HepG2 (cell line): Measurements from ENCODE around the gene RYK. TPM values are rescaled to one million over a fixed set of nuclear protein-coding genes. Genes with fewer than 3 reads are reported as not detected.
A peak's percentile ranks its signal among the peaks of the same experiment; 100 is the strongest.

ENCODE experiments used
- ATAC-seq: fragments of 200-7000 bp; cut with Tn5 transposase; 3 replicates; pipeline ENCODE4 v1.9.1; 2020; ENCODE audit warnings: mild to moderate bottlenecking, moderate library complexity
- BruUV-seq: library from RNA; stranded (reverse); fragments of 400-500 nt; replicated peaks from 2 replicates; lab custom pipeline; 2021; lab: Mats Ljungman, UMichigan
- CTCF ChIA-PET: fragments of 300-600 bp; formaldehyde crosslinking; extraction: SDS; loops from one replicate; lab custom pipeline; 2021; ENCODE audit warnings: low total read pairs, inconsistent platforms, low intra/inter-chr PET ratio; lab: Yijun Ruan, JAX
- POLR2A ChIA-PET: fragments of 350-600 bp; sonication (Branson Sonifier 250); formaldehyde crosslinking; loops from one replicate; lab custom pipeline; 2020; ENCODE audit warnings: antibody characterized with exemption, inconsistent platforms; lab: Yijun Ruan, JAX
- DNase-seq: peaks from one replicate; pipeline ENCODE4 v3.0.0-alpha.2; 2015; ENCODE audit warnings: low spot score
- FAIRE-seq: peaks from 3 replicates; lab custom pipeline; 2011; peaks lifted over from hg19 to GRCh38; lab: Jason Lieb, UNC
- H2AFZ ChIP-seq: one replicate; pipeline ENCODE4 v1.6.1; 2011; ENCODE audit warnings: low read length, inconsistent platforms
- H3K27ac ChIP-seq: fragments of 300-600 bp; 3 replicates; pipeline ENCODE4 v1.8.0; 2011; ENCODE audit warnings: mixed run types, mild to moderate bottlenecking, mixed read lengths, low read length, inconsistent platforms; ENCODE audit not compliant: insufficient read depth; ENCODE audit errors: extremely low read length
- H3K27me3 ChIP-seq, 2 experiments: fragments of 200-600 bp in 1 of 2; 2 replicates in 1 of 2; 3 replicates in 1 of 2; pipeline versions ENCODE4 v1.6.0 to v1.8.0; 2011; ENCODE audit warnings: low read length in 2 of 2, mild to moderate bottlenecking in 2 of 2, moderate library complexity in 2 of 2, inconsistent platforms in 1 of 2; ENCODE audit not compliant: insufficient read depth in 2 of 2, control insufficient read depth in 1 of 2
- H3K36me3 ChIP-seq, 2 experiments: fragments of 200-600 bp in 1 of 2; replicated peaks in 1 of 2; 2 replicates in 1 of 2; 3 replicates in 1 of 2; pipeline versions ENCODE4 v1.5.1 to v1.8.0; 2011; ENCODE audit warnings: low read length in 2 of 2, inconsistent platforms in 1 of 2; ENCODE audit not compliant: insufficient read depth in 2 of 2, control insufficient read depth in 1 of 2
- H3K4me1 ChIP-seq: 2 replicates; pipeline ENCODE4 v1.5.1; 2012; ENCODE audit warnings: low read length, inconsistent platforms; ENCODE audit not compliant: insufficient read depth
- H3K4me2 ChIP-seq: 2 replicates; pipeline ENCODE4 v1.6.0; 2011; ENCODE audit warnings: low read depth, low read length, inconsistent platforms
- H3K4me3 ChIP-seq, 3 experiments: fragments of 200-600 bp in 1 of 3; sonication (generic), shearing (Covaris generic) in 1 of 3; replicated peaks in 1 of 3; 2 replicates each; pipeline ENCODE4 v1.5.1; 2011 to 2016; ENCODE audit warnings: low read length in 3 of 3, inconsistent platforms in 2 of 3, low read depth in 2 of 3, mild to moderate bottlenecking in 2 of 3, control low read depth in 1 of 3, mixed read lengths in 1 of 3; ENCODE audit not compliant: insufficient read depth in 1 of 3
- H3K79me2 ChIP-seq: one replicate; pipeline ENCODE4 v1.6.1; 2011; ENCODE audit warnings: low read length, inconsistent platforms; ENCODE audit not compliant: insufficient read depth
- H3K9ac ChIP-seq: 2 replicates; pipeline ENCODE4 v1.6.0; 2011; ENCODE audit warnings: mild to moderate bottlenecking, low read depth, low read length, inconsistent platforms; ENCODE audit not compliant: insufficient read depth
- H3K9me3 ChIP-seq: 2 replicates; pipeline ENCODE4 v1.5.1; 2012; ENCODE audit warnings: mild to moderate bottlenecking, low read length
- H4K20me1 ChIP-seq: 2 replicates; pipeline ENCODE4 v1.6.0; 2011; ENCODE audit warnings: inconsistent platforms, mild to moderate bottlenecking, low read length, moderate library complexity; ENCODE audit not compliant: insufficient read depth
- ATF4 ChIP-seq, 2 experiments: fragments of 450-650 bp in 1 of 2; sonication (generic) in 1 of 2; formaldehyde crosslinking; IDR thresholded peaks; 2 replicates each; pipeline versions ENCODE4 v1.5.0 to v1.8.0; 2020 to 2022; ENCODE audit warnings: mild to moderate bottlenecking in 1 of 2, missing genetic modification reagents in 1 of 2
- ATF7 ChIP-seq, 2 experiments: fragments of 450-650 bp in 1 of 2; sonication (generic) in 1 of 2; formaldehyde crosslinking in 1 of 2; IDR thresholded peaks; 2 replicates each; pipeline versions ENCODE4 v1.4.0 to v1.6.1; 2016 to 2020; ENCODE audit warnings: antibody characterized with exemption in 1 of 2, mild to moderate bottlenecking in 1 of 2, missing genetic modification reagents in 1 of 2
- DRAP1 ChIP-seq: IDR thresholded peaks from 2 replicates; pipeline ENCODE4 v1.6.1; 2016; ENCODE audit warnings: missing genetic modification reagents, missing compliant biosample characterization
- ELF1 ChIP-seq: sonication (generic); formaldehyde crosslinking; IDR thresholded peaks from 2 replicates; pipeline ENCODE4 v1.4.0; 2020; ENCODE audit warnings: missing genetic modification reagents
- ELF3 ChIP-seq: IDR thresholded peaks from 2 replicates; pipeline ENCODE4 v1.6.1; 2016; ENCODE audit warnings: missing genetic modification reagents, missing compliant biosample characterization
- FLYWCH1 ChIP-seq: sonication (generic); formaldehyde crosslinking; IDR thresholded peaks from 2 replicates; pipeline ENCODE4 v1.8.1; 2023; ENCODE audit warnings: mild to moderate bottlenecking, missing genetic modification reagents
- FOSL1 ChIP-seq: sonication (generic); formaldehyde crosslinking; IDR thresholded peaks from 2 replicates; pipeline ENCODE4 v1.9.0; 2021; ENCODE audit warnings: missing genetic modification reagents, borderline replicate concordance
- FOXP1 ChIP-seq, 2 experiments: fragments of 450-650 bp in 1 of 2; IDR thresholded peaks; 2 replicates each; pipeline ENCODE4 v1.6.1; 2017 to 2018; ENCODE audit warnings: antibody characterized with exemption in 1 of 2
- KDM2A ChIP-seq: sonication (generic); formaldehyde crosslinking; IDR thresholded peaks from 2 replicates; pipeline ENCODE4 v1.4.0; 2020; ENCODE audit warnings: low read depth, missing genetic modification reagents, borderline replicate concordance
- PLSCR1 ChIP-seq: sonication (generic); formaldehyde crosslinking; IDR thresholded peaks from 2 replicates; pipeline ENCODE4 v1.5.0; 2020; ENCODE audit warnings: missing genetic modification reagents, mild to moderate bottlenecking, borderline replicate concordance
- SRSF4 ChIP-seq: fragments of 200-400 bp; formaldehyde crosslinking; IDR thresholded peaks from one replicate; pipeline ENCODE4 v1.6.1; 2018; ENCODE audit warnings: mild to moderate bottlenecking, low read depth, low read length, moderate library complexity; ENCODE audit not compliant: poor library complexity, severe bottlenecking
- TBX2 ChIP-seq: sonication (generic); formaldehyde crosslinking; IDR thresholded peaks from 2 replicates; pipeline ENCODE4 v1.5.0; 2020; ENCODE audit warnings: missing genetic modification reagents, mild to moderate bottlenecking, borderline replicate concordance
- TSC22D2 ChIP-seq: sonication (generic); formaldehyde crosslinking; IDR thresholded peaks from 2 replicates; pipeline ENCODE4 v1.5.1; 2020; ENCODE audit warnings: missing genetic modification reagents, mild to moderate bottlenecking, borderline replicate concordance
- U2AF2 ChIP-seq: fragments of 200-400 bp; formaldehyde crosslinking; IDR thresholded peaks from 2 replicates; pipeline ENCODE4 v1.6.1; 2017; ENCODE audit warnings: low read depth, mild to moderate bottlenecking, low read length
- ZFX ChIP-seq: sonication (generic); formaldehyde crosslinking; IDR thresholded peaks from 2 replicates; pipeline ENCODE4 v1.4.0; 2020; ENCODE audit warnings: mild to moderate bottlenecking, low read depth, missing genetic modification reagents, moderate library complexity
- ZNF251 ChIP-seq: sonication (generic); formaldehyde crosslinking; IDR thresholded peaks from 2 replicates; pipeline ENCODE4 v1.9.0; 2021; ENCODE audit warnings: mild to moderate bottlenecking, missing genetic modification reagents
- ZNF605 ChIP-seq: sonication (generic); formaldehyde crosslinking; IDR thresholded peaks from 2 replicates; pipeline ENCODE4 v1.8.0; 2022; ENCODE audit warnings: mild to moderate bottlenecking, missing genetic modification reagents
- ZNF644 ChIP-seq: IDR thresholded peaks from 2 replicates; pipeline ENCODE4 v1.6.1; 2016; ENCODE audit warnings: low read depth
- ZNF720 ChIP-seq: sonication (generic); formaldehyde crosslinking; IDR thresholded peaks from 2 replicates; pipeline ENCODE4 v1.4.0; 2020; ENCODE audit warnings: missing genetic modification reagents
- ZNF749 ChIP-seq: sonication (generic); formaldehyde crosslinking; IDR thresholded peaks from 2 replicates; pipeline ENCODE4 v1.8.0; 2022; ENCODE audit warnings: mild to moderate bottlenecking, missing genetic modification reagents, moderate library complexity, borderline replicate concordance
- WGBS: methylation state at CpG from one replicate; pipeline ENCODE4 v1.1.6; 2017; ENCODE audit warnings: low lambda C conversion rate; 5-methylcytosine and 5-hydroxymethylcytosine counted together
- in situ Hi-C: cut with HindIII; loops from 2 replicates; pipeline ENCODE4 v1.10.0; 2017; ENCODE audit warnings: low pct_unique_long_range_greater_than_20kb; ENCODE audit not compliant: extremely low pct_ligation_motif_present
- intact Hi-C: fragments of 100-400 bp; cut with micrococcal nuclease; formaldehyde crosslinking; loops from one replicate; pipeline ENCODE4 v1.10.0; 2022; ENCODE audit not compliant: unreplicated experiment
- polyA plus RNA-seq, 8 experiments: library from polyadenylated mRNA; depleted of rRNA in 3 of 8; stranded (reverse) in 7 of 8; unstranded in 1 of 8; fragments of >200 nt; fragmentation: Illumina TruSeq in 4 of 8; extraction: Trizol in 4 of 8; gene quantifications; 2 replicates each; pipeline versions ENCODE4 v1.2.1 to v1.2.3, GENCODE V29; 2011 to 2016; ENCODE audit warnings: low read depth in 4 of 8, missing spikeins in 1 of 8, mixed read lengths in 1 of 8; ENCODE audit not compliant: insufficient read depth in 1 of 8
- total RNA-seq, 5 experiments: library from RNA; depleted of rRNA; stranded (reverse); fragments of >200 nt; fragmentation: Illumina TruSeq; extraction: Trizol; gene quantifications; 2 replicates each; pipeline ENCODE4 v1.2.3, GENCODE V29; 2016; ENCODE audit warnings: low read depth in 1 of 5

Gene RYK
- total and polyA plus RNA-seq, 2 of the 13 experiments (the other 11 are each of a cell fraction or from before 2014, with no cell fraction given) = 35.0 to 66.2 TPM

- TF ChIP-seq ATF4 (CRISPR knock-in tag; IDR thresholded peaks at IDR 0.05) (no peak), ZNF605 (CRISPR knock-in tag) (no peak), FLYWCH1 (no peak), U2AF2 (no peak), ZNF720 (no peak), ZNF644 (peak; percentile 37; the same call in 1 of the 2 replicates), ZNF251 (CRISPR knock-in tag) (no peak), FOXP1 (IDR thresholded peaks at IDR 0.05) (no peak), FOXP1 (CRISPR knock-in tag; IDR thresholded peaks at IDR 0.05) (peak; percentile 45)
Measured at GRCh38 chr3:134237454-134238145, 13.1 kb downstream of the RYK start (continued).

- FAIRE-seq (no peak), ATAC-seq (no peak), DNase-seq (no peak)
- H3K4me3 ChIP-seq = no peak overlapping the region
- peaks cover 17% of the 10 kb centered on the region; the same call in 1 of the 2 replicates for H4K20me1 ChIP-seq
- H3K27ac ChIP-seq = no peak overlapping the region
- peak overlapping the region; percentile 12; the same call in 1 of the 2 replicates for H3K9ac ChIP-seq
- H3K4me2 ChIP-seq = peak overlapping the region; percentile 46
- intact Hi-C loops = no loop called here
- no TSS peak for BruUV-seq
- peaks cover 100% of the 10 kb centered on the region for H3K79me2 ChIP-seq
- H2AFZ ChIP-seq = no peak overlapping the region
- H3K4me1 ChIP-seq = peaks cover 59% of the 10 kb centered on the region
- WGBS = 44% methylated on average over 3 of the region's 3 CpGs
- no peaks in the 10 kb centered on the region for H3K27me3 ChIP-seq
- in situ Hi-C loops = no loop called here
- no peaks in the 10 kb centered on the region for H3K36me3 ChIP-seq
- no peaks in the 10 kb centered on the region for H3K9me3 ChIP-seq
- CTCF ChIA-PET = no interaction called here
- POLR2A ChIA-PET = interaction anchor here (1.0 to 1.3 kb wide), 2 partner anchors 13 to 138 kb away, joined by 3 read pairs; partner anchors contain the start of gene AMOTL2
- TF ChIP-seq KDM2A (CRISPR knock-in tag) (no peak), ATF7 (IDR thresholded peaks at IDR 0.05) (no peak), ATF7 (CRISPR knock-in tag; IDR thresholded peaks at IDR 0.05) (no peak), PLSCR1 (no peak), DRAP1 (CRISPR knock-in tag) (no peak), SRSF4 (no peak), ELF3 (CRISPR knock-in tag) (peak; percentile 54), FOSL1 (no peak), TBX2 (CRISPR knock-in tag) (no peak), ZNF749 (no peak), ELF1 (CRISPR knock-in tag) (peak; percentile 66), ZFX (CRISPR knock-in tag) (no peak), TSC22D2 (CRISPR knock-in tag) (no peak)
Measured at GRCh38 chr3:134236505-134237170, 14.0 kb downstream of the RYK start.
